ENCODE measurements around the gene ATP5F1D. TPM values are rescaled to one million over a fixed set of nuclear protein-coding genes. Genes with fewer than 3 reads are reported as not detected.

ATP5F1D gene
- total and polyA plus RNA-seq, 2 donors (not counting 3 experiments of a cell fraction or from before 2014, with no cell fraction given): 167 to 192 TPM

DNA sequence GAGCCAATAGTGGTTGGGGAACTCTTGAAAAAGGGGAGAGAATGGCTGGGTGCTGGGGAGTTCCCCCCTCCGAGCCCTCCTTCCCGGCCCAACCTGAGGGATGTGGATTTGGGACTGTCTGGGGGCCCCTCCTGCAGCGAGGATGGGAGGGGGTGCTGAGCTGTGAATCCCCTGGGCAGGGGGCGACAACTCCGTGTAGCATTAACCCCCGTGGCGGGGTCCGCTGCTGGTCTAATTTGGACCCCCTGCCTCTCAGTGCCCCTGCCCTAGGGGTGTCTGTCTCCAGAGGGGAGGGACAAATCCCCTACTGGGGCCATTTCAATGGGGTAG, 16.6 kb downstream of the ATP5F1D start:
- intact Hi-C loops (cut with micrococcal nuclease): no loop called here
- H3K27me3 ChIP-seq (ENCODE audit: control insufficient read depth in 2 of 2, insufficient read depth in 2 of 2, low read length in 2 of 2): no peaks in the 10 kb centered on the region
- ChIA-PET CTCF (interaction anchor here (7.8 kb wide), 1 partner anchor 14 kb away, joined by 63 read pairs; no protein-coding TSS in a partner anchor), POLR2A (interaction anchor here (0.6 to 3.4 kb wide), 2 partner anchors 8 to 11 kb away, joined by 5 to 19 read pairs; partner anchors contain the start of gene CIRBP)
- peaks cover 29 to 34% of the 10 kb centered on the region in 2 experiments for H3K36me3 ChIP-seq (ENCODE audit: control insufficient read depth in 2 of 2, extremely low read depth in 1 of 2, insufficient read depth in 2 of 2, low read length in 2 of 2)
- H3K27ac ChIP-seq (ENCODE audit: insufficient read depth, low read depth, low read length): no peak overlapping the region
- FAIRE-seq (no peak), DNase-seq (ENCODE audit: low read depth, low spot score) (no peak)
- H3K4me3 ChIP-seq (replicated peaks in 1 of 3; ENCODE audit: insufficient read depth in 1 of 3, low read depth in 1 of 3, low read length in 3 of 3): no peak overlapping the region
- no peaks in the 10 kb centered on the region for H3K9me3 ChIP-seq (replicated peaks; ENCODE audit: control insufficient read depth, insufficient read depth, low read length)
- BruUV-seq (replicated peaks): no TSS peak
- dilution Hi-C loops (cut with MboI; ENCODE audit: extremely low pct_ligation_motif_present, low sequenced_read_pairs): no loop called here
- H4K20me1 ChIP-seq (replicated peaks; ENCODE audit: control insufficient read depth, extremely low read depth, insufficient read depth, low read length): no peaks in the 10 kb centered on the region
- no peak overlapping the region for H3K4me2 ChIP-seq (ENCODE audit: insufficient read depth, low read length)
- H3K9me1 ChIP-seq (replicated peaks; ENCODE audit: control insufficient read depth, extremely low read depth, insufficient read depth, low read length): no peaks in the 10 kb centered on the region
- peaks cover 37% of the 10 kb centered on the region for H3K79me2 ChIP-seq (ENCODE audit: control insufficient read depth, insufficient read depth, low read length)
- H2AFZ ChIP-seq (ENCODE audit: low read depth, low read length): no peak overlapping the region
- no peak overlapping the region for H3K9ac ChIP-seq (replicated peaks; ENCODE audit: extremely low read depth, insufficient read depth, low read length)
- TF ChIP-seq MYC (IDR thresholded peaks at IDR 0.05; ENCODE audit: low read depth, low read length): no peak
- TF ChIP-seq, protein P1, sequence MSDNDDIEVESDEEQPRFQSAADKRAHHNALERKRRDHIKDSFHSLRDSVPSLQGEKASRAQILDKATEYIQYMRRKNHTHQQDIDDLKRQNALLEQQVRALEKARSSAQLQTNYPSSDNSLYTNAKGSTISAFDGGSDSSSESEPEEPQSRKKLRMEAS (IDR thresholded peaks at IDR 0.05; ENCODE audit: insufficient read depth, insufficient read length): no peak
- TF ChIP-seq POLR2A (IDR thresholded peaks at IDR 0.05; ENCODE audit: low read depth, low read length): no peak
- TF ChIP-seq JUN (IDR thresholded peaks at IDR 0.05; ENCODE audit: borderline replicate concordance, insufficient read depth, insufficient read length, low read depth): no peak
- no peak for TF ChIP-seq EZH2 (IDR thresholded peaks at IDR 0.05; ENCODE audit: borderline replicate concordance, low read depth, low read length, severe bottlenecking)
- TF ChIP-seq FOS (IDR thresholded peaks at IDR 0.05; ENCODE audit: borderline replicate concordance, insufficient read depth, low read length): no peak
- no peak for TF ChIP-seq GATA2 (IDR thresholded peaks at IDR 0.05; ENCODE audit: insufficient read depth, insufficient read length, low read depth, low read length)
- TF ChIP-seq, protein P2, sequence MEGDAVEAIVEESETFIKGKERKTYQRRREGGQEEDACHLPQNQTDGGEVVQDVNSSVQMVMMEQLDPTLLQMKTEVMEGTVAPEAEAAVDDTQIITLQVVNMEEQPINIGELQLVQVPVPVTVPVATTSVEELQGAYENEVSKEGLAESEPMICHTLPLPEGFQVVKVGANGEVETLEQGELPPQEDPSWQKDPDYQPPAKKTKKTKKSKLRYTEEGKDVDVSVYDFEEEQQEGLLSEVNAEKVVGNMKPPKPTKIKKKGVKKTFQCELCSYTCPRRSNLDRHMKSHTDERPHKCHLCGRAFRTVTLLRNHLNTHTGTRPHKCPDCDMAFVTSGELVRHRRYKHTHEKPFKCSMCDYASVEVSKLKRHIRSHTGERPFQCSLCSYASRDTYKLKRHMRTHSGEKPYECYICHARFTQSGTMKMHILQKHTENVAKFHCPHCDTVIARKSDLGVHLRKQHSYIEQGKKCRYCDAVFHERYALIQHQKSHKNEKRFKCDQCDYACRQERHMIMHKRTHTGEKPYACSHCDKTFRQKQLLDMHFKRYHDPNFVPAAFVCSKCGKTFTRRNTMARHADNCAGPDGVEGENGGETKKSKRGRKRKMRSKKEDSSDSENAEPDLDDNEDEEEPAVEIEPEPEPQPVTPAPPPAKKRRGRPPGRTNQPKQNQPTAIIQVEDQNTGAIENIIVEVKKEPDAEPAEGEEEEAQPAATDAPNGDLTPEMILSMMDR (IDR thresholded peaks at IDR 0.05; ENCODE audit: extremely low read depth in 1 of 2, insufficient read depth in 1 of 2, low read depth in 1 of 2, low read length in 2 of 2): no peak
- TF ChIP-seq POLR2AphosphoS5 (IDR thresholded peaks at IDR 0.05; ENCODE audit: insufficient read depth, low read depth, low read length): no peak
- peaks cover 58% of the 10 kb centered on the region for H3K4me1 ChIP-seq (ENCODE audit: control insufficient read depth, extremely low read depth, insufficient read depth, low read length)

Data from endothelial cell of umbilical vein (primary cell).